ENCODE measurements around the gene SWI5. TPM values are rescaled to one million over a fixed set of nuclear protein-coding genes. Genes with fewer than 3 reads are reported as not detected.

The SWI5 gene
- total and polyA plus RNA-seq, 9 of the 15 experiments (the other 6 are each of a cell fraction or from before 2014, with no cell fraction given) = 62.8 to 133 (median 95.9) TPM

DNA sequence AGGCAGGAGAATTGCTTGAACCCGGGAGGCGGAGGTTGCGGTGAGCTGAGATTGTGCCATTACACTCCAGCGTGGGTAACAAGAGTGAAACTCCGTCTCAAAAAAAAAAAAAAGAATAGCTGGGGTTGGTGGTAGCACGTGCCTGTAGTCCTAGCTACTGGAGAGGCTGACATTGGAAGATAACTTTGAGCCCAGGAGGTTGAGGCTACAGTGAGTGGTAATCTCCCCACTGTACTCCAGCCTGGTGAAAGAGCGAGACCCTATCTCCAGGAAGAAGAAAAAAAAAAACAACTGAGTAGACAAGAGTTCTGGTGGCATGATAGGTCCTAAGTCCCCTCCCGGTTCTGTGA is 26.5 kb upstream of the SWI5 start (continued):
- no peak for TF ChIP-seq SIRT6 (IDR thresholded peaks at IDR 0.05; ENCODE audit: low read depth, low read length)
- no peak for TF ChIP-seq PHB (CRISPR knock-in tag; IDR thresholded peaks at IDR 0.05)
- TF ChIP-seq, protein P1, sequence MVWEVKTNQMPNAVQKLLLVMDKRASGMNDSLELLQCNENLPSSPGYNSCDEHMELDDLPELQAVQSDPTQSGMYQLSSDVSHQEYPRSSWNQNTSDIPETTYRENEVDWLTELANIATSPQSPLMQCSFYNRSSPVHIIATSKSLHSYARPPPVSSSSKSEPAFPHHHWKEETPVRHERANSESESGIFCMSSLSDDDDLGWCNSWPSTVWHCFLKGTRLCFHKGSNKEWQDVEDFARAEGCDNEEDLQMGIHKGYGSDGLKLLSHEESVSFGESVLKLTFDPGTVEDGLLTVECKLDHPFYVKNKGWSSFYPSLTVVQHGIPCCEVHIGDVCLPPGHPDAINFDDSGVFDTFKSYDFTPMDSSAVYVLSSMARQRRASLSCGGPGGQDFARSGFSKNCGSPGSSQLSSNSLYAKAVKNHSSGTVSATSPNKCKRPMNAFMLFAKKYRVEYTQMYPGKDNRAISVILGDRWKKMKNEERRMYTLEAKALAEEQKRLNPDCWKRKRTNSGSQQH (CRISPR knock-in tag; IDR thresholded peaks at IDR 0.05) = no peak
- TF ChIP-seq PML (IDR thresholded peaks at IDR 0.05; ENCODE audit: low read length) = 0 out of 2 replicates have a peak, but pooled peaks have one; percentile 20
- TF ChIP-seq FUS (optimal IDR thresholded peaks at IDR 0.05; ENCODE audit: low read depth, low read length) = no peak
- TF ChIP-seq STAT5B (CRISPR knock-in tag; IDR thresholded peaks at IDR 0.05) = no peak
- TF ChIP-seq NFATC3 (IDR thresholded peaks at IDR 0.05) = peak; percentile 49; the same call in 1 of the 2 replicates
- TF ChIP-seq, protein P2, sequence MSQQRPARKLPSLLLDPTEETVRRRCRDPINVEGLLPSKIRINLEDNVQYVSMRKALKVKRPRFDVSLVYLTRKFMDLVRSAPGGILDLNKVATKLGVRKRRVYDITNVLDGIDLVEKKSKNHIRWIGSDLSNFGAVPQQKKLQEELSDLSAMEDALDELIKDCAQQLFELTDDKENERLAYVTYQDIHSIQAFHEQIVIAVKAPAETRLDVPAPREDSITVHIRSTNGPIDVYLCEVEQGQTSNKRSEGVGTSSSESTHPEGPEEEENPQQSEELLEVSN (IDR thresholded peaks at IDR 0.05; ENCODE audit: borderline replicate concordance in 1 of 2, extremely low read depth in 1 of 2, insufficient read depth in 1 of 2, insufficient read length in 1 of 2, low read depth in 1 of 2, low read length in 1 of 2, poor library complexity in 1 of 2, severe bottlenecking in 1 of 2) = peak in 1 of 2 experiments; percentile 58
- peak; percentile 34 to 40; a peak in 2 of 4 replicates for TF ChIP-seq TRIM24 (IDR thresholded peaks at IDR 0.05)
- 0 out of 2 replicates have a peak, but pooled peaks have one; percentile 2 for TF ChIP-seq MAFK (IDR thresholded peaks at IDR 0.05; ENCODE audit: low read length)
- TF ChIP-seq, protein P3, sequence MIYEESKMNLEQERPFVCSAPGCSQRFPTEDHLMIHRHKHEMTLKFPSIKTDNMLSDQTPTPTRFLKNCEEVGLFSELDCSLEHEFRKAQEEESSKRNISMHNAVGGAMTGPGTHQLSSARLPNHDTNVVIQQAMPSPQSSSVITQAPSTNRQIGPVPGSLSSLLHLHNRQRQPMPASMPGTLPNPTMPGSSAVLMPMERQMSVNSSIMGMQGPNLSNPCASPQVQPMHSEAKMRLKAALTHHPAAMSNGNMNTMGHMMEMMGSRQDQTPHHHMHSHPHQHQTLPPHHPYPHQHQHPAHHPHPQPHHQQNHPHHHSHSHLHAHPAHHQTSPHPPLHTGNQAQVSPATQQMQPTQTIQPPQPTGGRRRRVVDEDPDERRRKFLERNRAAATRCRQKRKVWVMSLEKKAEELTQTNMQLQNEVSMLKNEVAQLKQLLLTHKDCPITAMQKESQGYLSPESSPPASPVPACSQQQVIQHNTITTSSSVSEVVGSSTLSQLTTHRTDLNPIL (CRISPR knock-in tag; IDR thresholded peaks at IDR 0.05) = no peak
- TF ChIP-seq HMGN3 (IDR thresholded peaks at IDR 0.05; ENCODE audit: borderline replicate concordance, extremely low read depth, insufficient read length, low read depth, low read length) = no peak
- TF ChIP-seq ZKSCAN3 (CRISPR knock-in tag; IDR thresholded peaks at IDR 0.05) = no peak
- TF ChIP-seq ZNF347 (CRISPR knock-in tag; IDR thresholded peaks at IDR 0.05; ENCODE audit: low read depth) = no peak
- TF ChIP-seq, protein P4, sequence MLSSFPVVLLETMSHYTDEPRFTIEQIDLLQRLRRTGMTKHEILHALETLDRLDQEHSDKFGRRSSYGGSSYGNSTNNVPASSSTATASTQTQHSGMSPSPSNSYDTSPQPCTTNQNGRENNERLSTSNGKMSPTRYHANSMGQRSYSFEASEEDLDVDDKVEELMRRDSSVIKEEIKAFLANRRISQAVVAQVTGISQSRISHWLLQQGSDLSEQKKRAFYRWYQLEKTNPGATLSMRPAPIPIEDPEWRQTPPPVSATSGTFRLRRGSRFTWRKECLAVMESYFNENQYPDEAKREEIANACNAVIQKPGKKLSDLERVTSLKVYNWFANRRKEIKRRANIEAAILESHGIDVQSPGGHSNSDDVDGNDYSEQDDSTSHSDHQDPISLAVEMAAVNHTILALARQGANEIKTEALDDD (IDR thresholded peaks at IDR 0.05) = no peak
- TF ChIP-seq EHMT2 (IDR thresholded peaks at IDR 0.05) = peak; percentile 70; the same call in 1 of the 2 replicates
- no peak for TF ChIP-seq RBM15 (IDR thresholded peaks at IDR 0.05; ENCODE audit: insufficient read depth, low read length)
- TF ChIP-seq, protein P5, sequence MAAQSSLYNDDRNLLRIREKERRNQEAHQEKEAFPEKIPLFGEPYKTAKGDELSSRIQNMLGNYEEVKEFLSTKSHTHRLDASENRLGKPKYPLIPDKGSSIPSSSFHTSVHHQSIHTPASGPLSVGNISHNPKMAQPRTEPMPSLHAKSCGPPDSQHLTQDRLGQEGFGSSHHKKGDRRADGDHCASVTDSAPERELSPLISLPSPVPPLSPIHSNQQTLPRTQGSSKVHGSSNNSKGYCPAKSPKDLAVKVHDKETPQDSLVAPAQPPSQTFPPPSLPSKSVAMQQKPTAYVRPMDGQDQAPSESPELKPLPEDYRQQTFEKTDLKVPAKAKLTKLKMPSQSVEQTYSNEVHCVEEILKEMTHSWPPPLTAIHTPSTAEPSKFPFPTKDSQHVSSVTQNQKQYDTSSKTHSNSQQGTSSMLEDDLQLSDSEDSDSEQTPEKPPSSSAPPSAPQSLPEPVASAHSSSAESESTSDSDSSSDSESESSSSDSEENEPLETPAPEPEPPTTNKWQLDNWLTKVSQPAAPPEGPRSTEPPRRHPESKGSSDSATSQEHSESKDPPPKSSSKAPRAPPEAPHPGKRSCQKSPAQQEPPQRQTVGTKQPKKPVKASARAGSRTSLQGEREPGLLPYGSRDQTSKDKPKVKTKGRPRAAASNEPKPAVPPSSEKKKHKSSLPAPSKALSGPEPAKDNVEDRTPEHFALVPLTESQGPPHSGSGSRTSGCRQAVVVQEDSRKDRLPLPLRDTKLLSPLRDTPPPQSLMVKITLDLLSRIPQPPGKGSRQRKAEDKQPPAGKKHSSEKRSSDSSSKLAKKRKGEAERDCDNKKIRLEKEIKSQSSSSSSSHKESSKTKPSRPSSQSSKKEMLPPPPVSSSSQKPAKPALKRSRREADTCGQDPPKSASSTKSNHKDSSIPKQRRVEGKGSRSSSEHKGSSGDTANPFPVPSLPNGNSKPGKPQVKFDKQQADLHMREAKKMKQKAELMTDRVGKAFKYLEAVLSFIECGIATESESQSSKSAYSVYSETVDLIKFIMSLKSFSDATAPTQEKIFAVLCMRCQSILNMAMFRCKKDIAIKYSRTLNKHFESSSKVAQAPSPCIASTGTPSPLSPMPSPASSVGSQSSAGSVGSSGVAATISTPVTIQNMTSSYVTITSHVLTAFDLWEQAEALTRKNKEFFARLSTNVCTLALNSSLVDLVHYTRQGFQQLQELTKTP (IDR thresholded peaks at IDR 0.05; ENCODE audit: low read depth in 1 of 2, partially characterized antibody in 2 of 2) = peak in 1 of 2 experiments; percentile 19
- TF ChIP-seq TEAD4 (IDR thresholded peaks at IDR 0.05; ENCODE audit: low read length) = peak; percentile 50
- TF ChIP-seq TEAD4 (CRISPR knock-in tag; IDR thresholded peaks at IDR 0.05; ENCODE audit: borderline replicate concordance) = no peak
- no peak for TF ChIP-seq GABPB1 (CRISPR knock-in tag; IDR thresholded peaks at IDR 0.05)
